DMS153 treated with DMSO at 0.1 percent for 48 hours (cell line): Measurements from ENCODE around the gene SPAG6.

Experiments
- DNase-seq: peaks from one replicate; lab custom pipeline; 2025; ENCODE audit not compliant: unreplicated experiment; lab: John Stamatoyannopoulos, UW

The SPAG6 gene

GRCh38 chr10:22429981-22430421, 84.7 kb downstream of the SPAG6 start:
- DNase-seq, result no peak

GRCh38 chr10:22433875-22434274, 88.6 kb downstream of the SPAG6 start:
- no peak for DNase-seq

GRCh38 chr10:22434521-22434920, 89.2 kb downstream of the SPAG6 start:
- DNase-seq, result no peak

GRCh38 chr10:22435650-22436049, 90.4 kb downstream of the SPAG6 start:
- no peak for DNase-seq

- DNase-seq, result no peak
Measured at GRCh38 chr10:22436526-22436892, 91.2 kb downstream of the SPAG6 start.

GRCh38 chr10:22436893-22437619, 91.8 kb downstream of the SPAG6 start:
- peak; percentile 58 for DNase-seq

GRCh38 chr10:22437620-22438588, 92.6 kb downstream of the SPAG6 start:
- DNase-seq, result no peak

- no peak for DNase-seq
Measured at GRCh38 chr10:22438711-22439110, 93.4 kb downstream of the SPAG6 start.

- DNase-seq, result no peak
Measured at GRCh38 chr10:22442063-22442462, 96.8 kb downstream of the SPAG6 start.

GRCh38 chr10:22442468-22442867, 97.2 kb downstream of the SPAG6 start:
- DNase-seq, result no peak

- no peak for DNase-seq
Measured at GRCh38 chr10:22443175-22443901, 98.0 kb downstream of the SPAG6 start.

- no peak for DNase-seq
Measured at GRCh38 chr10:22444219-22444788, 99.0 kb downstream of the SPAG6 start.

GRCh38 chr10:22445495-22445894, 100.2 kb downstream of the SPAG6 start:
- no peak for DNase-seq

GRCh38 chr10:22447068-22447467, 101.8 kb downstream of the SPAG6 start:
- no peak for DNase-seq

GRCh38 chr10:22451346-22451745, 106.0 kb downstream of the SPAG6 start:
- DNase-seq, result no peak

- DNase-seq, result no peak
Measured at GRCh38 chr10:22453320-22453719, 108.0 kb downstream of the SPAG6 start.

- peak; percentile 51 for DNase-seq
Measured at GRCh38 chr10:22453948-22454591, 108.8 kb downstream of the SPAG6 start.

GRCh38 chr10:22454634-22455033, 109.3 kb downstream of the SPAG6 start:
- DNase-seq, result no peak

- no peak for DNase-seq
Measured at GRCh38 chr10:22455068-22455857, 110.0 kb downstream of the SPAG6 start.

GRCh38 chr10:22456486-22456885, 111.2 kb downstream of the SPAG6 start:
- no peak for DNase-seq
